HG03342 (cell line): ENCODE results near the gene ADCY3.

ENCODE experiments used
- ATAC-seq: cut with Tn5 transposase; IDR thresholded peaks from one replicate; pipeline ENCODE4 v1.9.1; 2021; ENCODE audit warnings: mild to moderate bottlenecking, moderate library complexity; ENCODE audit not compliant: unreplicated experiment

Gene ADCY3

DNA sequence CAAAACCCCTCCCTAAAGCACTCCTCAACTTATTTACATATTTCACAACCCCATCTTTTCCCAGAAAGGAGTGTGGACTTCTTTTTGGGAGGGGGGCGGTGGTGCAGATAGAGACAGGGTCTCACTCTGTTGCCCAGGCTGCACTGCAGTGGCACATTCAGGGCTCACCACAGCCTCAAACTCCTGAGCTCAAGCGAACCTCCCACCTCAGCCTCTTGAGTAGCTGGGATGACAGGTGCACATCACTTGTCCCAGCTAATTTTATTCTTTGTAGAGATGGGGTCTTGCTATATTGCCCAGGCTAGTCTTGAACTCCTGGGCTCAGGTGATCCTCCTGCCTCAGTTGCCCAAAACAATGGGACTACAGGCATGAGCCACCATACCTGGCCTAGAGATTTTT lies 44.1 kb downstream of the ADCY3 start:
- no peak for ATAC-seq

GRCh38 chr2:24875272-24875671 lies 44.8 kb downstream of the ADCY3 start:
- ATAC-seq: no peak

DNA sequence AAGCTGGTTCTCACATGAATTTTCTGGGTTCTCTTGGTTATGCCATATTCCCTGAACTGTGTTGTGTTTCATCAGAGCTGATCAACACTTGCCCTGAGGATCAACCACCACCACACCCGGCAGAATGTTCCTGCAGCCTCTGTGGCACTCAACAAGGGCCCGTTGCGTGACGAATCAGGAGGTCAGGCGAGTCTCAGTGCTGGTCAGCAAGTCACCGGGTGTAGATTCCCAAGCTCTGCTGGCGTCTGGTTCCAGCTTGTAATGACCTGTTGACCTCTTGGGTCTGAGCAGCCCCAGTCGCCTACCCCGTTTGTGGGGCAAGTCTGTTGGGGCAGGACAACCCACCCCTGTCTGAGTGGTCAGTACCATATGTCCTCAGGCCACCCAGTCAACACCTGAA lies 46.0 kb downstream of the ADCY3 start:
- no peak for ATAC-seq

DNA sequence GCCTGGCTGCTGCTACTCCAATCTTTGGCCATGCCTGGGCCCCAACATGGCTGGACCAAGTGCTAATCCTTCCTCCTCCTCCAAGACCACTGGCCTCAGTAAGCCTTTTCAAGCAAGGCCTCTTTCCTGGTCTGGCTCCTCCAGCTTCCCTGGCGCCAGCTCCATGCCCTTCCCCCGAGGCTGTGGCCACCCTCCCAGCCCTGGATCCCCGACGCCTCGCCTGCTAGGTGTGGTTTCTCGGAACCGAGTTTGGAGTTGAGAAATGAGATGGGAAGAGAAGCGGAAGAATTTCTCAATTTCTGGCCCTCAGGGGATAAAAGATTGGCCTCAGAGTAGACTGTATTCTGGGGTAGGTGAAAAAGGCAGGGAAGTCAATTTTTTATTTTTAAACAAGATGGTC lies 46.4 kb downstream of the ADCY3 start:
- no peak for ATAC-seq

- ATAC-seq: no peak
These were observed 47.5 kb downstream of the ADCY3 start for GRCh38 chr2:24872344-24873115.

- no peak for ATAC-seq
These were observed 48.1 kb downstream of the ADCY3 start for GRCh38 chr2:24871852-24872333.

GRCh38 chr2:24870891-24871705 lies 48.9 kb downstream of the ADCY3 start:
- ATAC-seq: no peak

GRCh38 chr2:24870440-24870839 lies 49.6 kb downstream of the ADCY3 start:
- no peak for ATAC-seq

DNA sequence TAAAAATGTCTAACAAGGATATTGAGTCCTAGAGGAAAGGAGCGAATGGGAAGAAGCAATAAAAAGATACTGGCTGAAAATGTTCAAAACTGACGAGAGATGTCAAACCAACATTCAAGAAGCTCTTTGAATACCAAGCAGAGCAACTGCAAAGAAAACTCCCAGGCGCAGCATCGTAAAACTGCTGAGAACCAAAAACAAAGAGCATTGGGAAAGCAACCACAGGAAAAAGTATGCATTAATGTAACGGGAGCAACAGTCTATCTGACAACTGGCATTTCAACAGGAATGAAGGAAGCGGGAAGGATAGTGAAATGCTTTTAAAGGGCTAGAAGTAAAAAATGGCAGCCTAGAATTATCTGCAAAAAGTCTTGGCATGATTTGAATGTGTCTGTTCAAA lies 53.1 kb downstream of the ADCY3 start:
- ATAC-seq: no peak

GRCh38 chr2:24863641-24864040 lies 56.4 kb downstream of the ADCY3 start:
- no peak for ATAC-seq

DNA sequence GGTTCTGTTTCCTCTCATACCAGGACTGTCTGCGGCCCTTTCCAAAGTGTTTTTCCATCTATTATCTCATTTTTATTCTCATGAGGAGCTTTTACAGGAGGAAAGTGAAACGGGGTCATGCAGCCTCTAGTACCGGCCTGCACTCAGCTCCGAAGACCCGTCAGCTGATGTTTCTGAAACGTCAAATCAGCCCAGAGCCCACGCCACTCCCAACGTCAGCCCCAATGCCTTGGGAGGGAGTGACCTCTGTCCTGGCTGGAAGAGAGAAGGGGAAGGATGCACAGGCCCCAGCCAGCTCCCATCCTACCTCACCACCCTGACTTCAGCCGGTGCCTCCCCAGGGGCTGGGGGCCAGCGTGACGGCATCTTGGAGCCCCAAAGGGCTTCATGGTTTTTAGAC lies 58.5 kb downstream of the ADCY3 start:
- no peak for ATAC-seq

DNA sequence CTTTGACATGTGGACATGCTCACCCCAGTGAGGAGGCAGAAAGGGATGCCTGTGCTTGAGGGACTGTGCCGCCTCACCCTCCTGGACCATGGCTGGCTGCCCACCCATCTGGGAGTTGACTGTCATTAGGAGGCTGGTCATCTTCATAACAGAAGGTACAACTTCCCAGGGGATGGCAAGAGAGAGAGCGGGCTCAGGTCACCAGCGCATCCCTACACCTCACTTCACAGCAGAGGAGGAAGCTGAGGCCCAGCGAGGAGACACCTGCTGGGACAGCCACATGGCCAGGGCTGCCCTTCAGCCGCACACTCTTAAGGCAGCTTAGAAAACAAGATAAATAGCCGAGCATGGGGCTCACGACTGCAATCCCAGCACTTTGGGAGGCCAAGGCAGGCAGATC lies 59.4 kb downstream of the ADCY3 start:
- ATAC-seq: no peak

DNA sequence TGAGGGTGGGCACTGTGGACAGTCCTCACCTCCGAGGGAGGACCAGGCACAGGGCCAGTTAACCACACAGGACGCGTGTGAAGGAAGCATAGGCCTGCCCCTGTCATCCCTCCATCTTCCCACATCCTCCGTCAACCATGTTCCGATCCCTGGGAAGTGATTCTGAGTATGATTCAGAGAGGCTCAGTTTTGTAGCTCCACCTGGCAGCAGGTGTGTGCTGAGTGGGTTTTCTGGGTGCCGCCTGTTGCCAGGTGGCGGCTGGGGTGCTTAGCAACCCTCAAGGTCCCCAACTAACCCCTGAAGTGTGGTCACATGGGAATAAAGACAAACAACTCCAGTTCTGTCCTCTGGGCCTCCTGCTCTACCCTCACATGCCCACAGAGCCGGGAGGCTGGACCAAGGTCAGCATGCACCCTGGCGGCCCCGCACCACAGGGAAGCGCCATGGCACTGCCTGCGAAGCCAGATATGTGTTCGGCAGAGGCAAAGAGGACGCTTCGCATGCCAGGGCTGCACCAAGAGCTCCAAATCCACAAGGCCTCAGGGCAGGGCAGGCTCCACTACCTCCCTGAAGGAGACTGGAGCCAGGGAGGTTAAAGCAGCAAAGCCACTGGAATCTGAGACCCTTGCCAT lies 60.0 kb downstream of the ADCY3 start:
- no peak for ATAC-seq

- no peak for ATAC-seq
These were observed 61.0 kb downstream of the ADCY3 start for GRCh38 chr2:24858996-24859395.

DNA sequence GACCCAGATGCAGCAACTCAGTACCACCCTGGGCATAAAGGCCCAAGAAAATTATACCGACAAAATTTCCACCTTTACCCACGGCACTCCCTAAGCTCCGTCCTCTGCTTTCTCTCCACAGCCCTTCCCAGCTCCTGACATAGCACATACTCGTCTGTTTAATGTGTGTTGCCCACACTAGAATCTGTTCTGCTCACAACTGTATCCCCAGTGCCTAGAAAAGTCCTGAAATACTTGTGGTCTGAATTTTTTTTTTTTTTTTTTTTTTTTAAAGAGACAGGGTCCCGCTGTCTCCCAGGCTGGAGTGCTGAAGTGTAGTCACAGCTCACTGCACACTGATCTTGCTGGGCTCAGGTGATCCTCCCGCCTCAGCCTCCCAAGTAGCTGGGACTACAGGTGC lies 62.3 kb downstream of the ADCY3 start:
- no peak for ATAC-seq

DNA sequence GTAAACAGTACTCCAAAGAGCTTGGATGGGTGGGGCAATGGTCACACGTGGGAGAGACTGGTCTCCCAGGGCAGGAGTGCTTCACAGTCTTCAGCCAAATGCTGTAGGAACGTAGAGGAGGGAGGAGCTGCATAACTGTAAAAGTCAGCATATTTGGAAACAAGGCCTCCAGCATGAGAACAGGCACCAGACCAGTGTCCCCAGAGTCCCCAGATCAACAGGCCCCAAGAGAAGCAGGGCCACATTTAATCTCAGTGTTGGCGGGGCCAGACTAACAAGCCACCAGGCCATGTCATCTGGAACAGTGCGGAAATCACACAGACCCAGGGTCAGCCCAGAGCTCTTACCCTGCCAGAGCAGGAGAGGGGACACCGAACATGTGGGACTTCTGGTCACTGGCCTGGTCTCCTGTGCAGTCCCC lies 63.2 kb downstream of the ADCY3 start:
- ATAC-seq: no peak

DNA sequence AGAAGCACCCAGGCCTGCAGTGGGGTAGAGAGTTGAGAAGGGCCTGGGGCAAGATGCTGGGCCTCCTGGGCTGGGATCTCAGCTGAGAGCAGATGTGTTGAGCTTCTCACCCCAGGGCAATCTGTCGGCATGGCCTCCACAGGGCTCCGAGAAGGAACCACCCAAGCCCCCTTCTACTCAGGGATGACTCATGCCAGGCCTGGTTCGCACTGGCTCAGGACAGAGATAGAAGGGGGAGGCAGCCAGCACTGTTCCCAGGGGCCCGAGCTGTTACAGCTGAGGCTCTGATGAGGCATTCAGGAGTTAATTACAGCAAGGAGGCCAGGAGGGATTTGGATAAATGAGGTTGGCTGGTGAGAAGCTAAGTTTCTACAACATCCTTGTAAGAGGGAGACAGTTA lies 64.3 kb downstream of the ADCY3 start:
- ATAC-seq: no peak

- no peak for ATAC-seq
These were observed 64.9 kb downstream of the ADCY3 start for GRCh38 chr2:24855022-24855622.

DNA sequence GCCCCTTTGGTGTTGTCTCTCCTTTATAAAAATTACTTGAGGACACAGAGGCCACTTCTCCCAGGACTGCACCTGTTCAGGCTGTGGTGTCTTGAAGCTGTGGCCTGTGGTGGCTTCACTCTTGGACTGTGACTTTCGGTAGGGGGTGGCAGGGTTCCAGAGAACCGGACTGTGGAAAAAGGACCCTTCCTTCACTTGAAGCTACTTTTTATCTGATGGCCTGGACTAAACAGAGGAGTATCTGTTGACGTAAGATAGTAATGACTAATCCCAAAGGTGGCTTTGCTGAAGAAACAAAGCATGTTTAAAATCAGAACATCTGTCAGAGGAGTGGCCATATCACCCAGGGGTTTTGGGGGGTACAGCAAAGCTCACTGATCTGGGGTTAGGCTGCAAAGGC lies 66.0 kb downstream of the ADCY3 start:
- ATAC-seq: no peak

- ATAC-seq: no peak
These were observed 67.0 kb downstream of the ADCY3 start for GRCh38 chr2:24853046-24853445.

DNA sequence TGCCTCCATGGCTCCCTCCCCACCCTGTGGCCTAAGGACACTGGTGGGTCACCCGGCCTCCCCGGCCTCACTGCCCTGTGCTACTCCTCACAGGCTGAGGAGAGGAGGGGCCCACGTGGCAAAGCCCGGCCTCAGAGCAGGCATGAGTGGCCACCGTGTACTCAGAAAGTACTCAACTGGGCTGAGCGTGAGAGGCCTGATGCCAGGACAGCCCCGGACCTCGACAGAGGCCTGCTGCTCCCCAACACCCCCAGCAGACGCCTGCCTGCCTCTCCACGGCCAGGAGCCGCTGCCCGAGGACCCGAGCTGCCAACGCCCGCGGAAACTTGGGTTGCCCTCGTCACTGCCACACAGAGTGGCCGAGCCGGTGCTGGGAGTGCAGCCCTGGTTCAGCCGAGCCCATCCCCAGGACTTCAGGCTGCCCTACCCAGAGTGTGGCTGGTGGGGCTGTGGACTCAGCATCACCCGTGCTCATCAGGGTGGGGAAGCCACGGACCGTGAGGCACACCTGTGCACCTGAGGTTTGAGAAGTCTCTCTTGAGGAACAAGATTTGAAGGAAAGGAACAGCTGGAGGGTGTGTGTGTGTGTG lies 67.5 kb downstream of the ADCY3 start:
- ATAC-seq: no peak
